ENCODE results near the gene PLSCR4. TPM values are rescaled to one million over a fixed set of nuclear protein-coding genes. Genes with fewer than 3 reads are reported as not detected.

PLSCR4 gene
- total and polyA plus RNA-seq, 2 of the 4 experiments (the other 2 are of a cell fraction), result 3.8 to 4.4 TPM

GRCh38 chr3:146203776-146204175 lies 47.1 kb downstream of the PLSCR4 start:
- in situ Hi-C loops (cut with MboI; ENCODE audit: low sequenced_read_pairs) (no loop called here), dilution Hi-C loops (cut with HindIII; ENCODE audit: low sequenced_read_pairs, unreplicated experiment) (no loop called here)
- TF ChIP-seq RCOR1 (IDR thresholded peaks at IDR 0.05; ENCODE audit: insufficient replicate concordance, low read length) (no peak), CTCF (conservative IDR thresholded peaks at IDR 0.05; ENCODE audit: low read depth, low read length) (no peak), MAFK (IDR thresholded peaks at IDR 0.05; ENCODE audit: low read depth, low read length) (no peak), FOS (IDR thresholded peaks at IDR 0.05; ENCODE audit: low read depth, low read length) (no peak), CEBPB (IDR thresholded peaks at IDR 0.05; ENCODE audit: low read depth, low read length) (no peak), BHLHE40 (IDR thresholded peaks at IDR 0.05; ENCODE audit: low read depth, low read length) (no peak), MXI1 (IDR thresholded peaks at IDR 0.05; ENCODE audit: borderline replicate concordance, low read depth, low read length) (no peak), SMC3 (IDR thresholded peaks at IDR 0.05; ENCODE audit: low read depth, low read length) (no peak), CHD1 (IDR thresholded peaks at IDR 0.05; ENCODE audit: low read depth, low read length) (no peak), USF2 (IDR thresholded peaks at IDR 0.05; ENCODE audit: low read depth, low read length) (no peak), MAZ (IDR thresholded peaks at IDR 0.05; ENCODE audit: borderline replicate concordance, low read depth, low read length) (no peak), NFE2L2 (IDR thresholded peaks at IDR 0.05; ENCODE audit: low read depth, low read length) (no peak), RAD21 (IDR thresholded peaks at IDR 0.05; ENCODE audit: low read length) (no peak)

More at GRCh38 chr3:146203776-146204175, 47.1 kb downstream of the PLSCR4 start:
- H2AK5ac ChIP-seq (ENCODE audit: low read depth, low read length), result no peak overlapping the region
- no peaks in the 10 kb centered on the region for H3K9me1 ChIP-seq (ENCODE audit: insufficient read depth, low read length)
- H3K56ac ChIP-seq (ENCODE audit: extremely low read depth, insufficient read depth, low read length), result no peak overlapping the region
- no TSS peak for BruUV-seq (replicated peaks)
- H3K23ac ChIP-seq (ENCODE audit: low read depth, low read length), result no peak overlapping the region
- intact Hi-C loops (cut with micrococcal nuclease), result no loop called here
- no peak overlapping the region for H3K4me2 ChIP-seq (ENCODE audit: low read depth, low read length)
- H3K9ac ChIP-seq (ENCODE audit: low read depth, low read length), result no peak overlapping the region
- no peak overlapping the region for H3K4ac ChIP-seq (ENCODE audit: low read depth, low read length)
- H3K36me3 ChIP-seq (ENCODE audit: control insufficient read depth, insufficient read depth, low read length), result peaks cover 3% of the 10 kb centered on the region; the same call in 1 of the 2 replicates
- no peak overlapping the region for H2BK15ac ChIP-seq (ENCODE audit: low read depth, low read length)
- no peaks in the 10 kb centered on the region for H3K79me1 ChIP-seq (ENCODE audit: low read depth in 1 of 2, low read length in 2 of 2)
- no peaks in the 10 kb centered on the region for H3K4me1 ChIP-seq (ENCODE audit: control insufficient read depth, insufficient read depth, low read length)
- no peak overlapping the region for H3K14ac ChIP-seq (replicated peaks; ENCODE audit: low read depth, low read length)
- no peaks in the 10 kb centered on the region for H4K20me1 ChIP-seq (ENCODE audit: insufficient read depth, low read length)
- ATAC-seq (ENCODE audit: low read depth) (no peak), DNase-seq (no peak)
- POLR2A ChIA-PET (ENCODE audit: unreplicated experiment), result no interaction called here
- H3K4me3 ChIP-seq (ENCODE audit: insufficient read depth, low read depth, low read length), result no peak overlapping the region
- H3K9me3 ChIP-seq (ENCODE audit: control insufficient read depth, insufficient read depth, low read length), result no peaks in the 10 kb centered on the region
- no peak overlapping the region for H3K18ac ChIP-seq (ENCODE audit: low read depth, low read length)
- no peaks in the 10 kb centered on the region for H3K27me3 ChIP-seq (ENCODE audit: control insufficient read depth, insufficient read depth, low read length)
- H4K91ac ChIP-seq (ENCODE audit: insufficient read depth, low read depth, low read length), result no peak overlapping the region
- no peak overlapping the region for H2BK5ac ChIP-seq (ENCODE audit: low read depth, low read length, poor library complexity, severe bottlenecking)
- no peak overlapping the region for H2BK120ac ChIP-seq (ENCODE audit: low read depth, low read length)
- H3K27ac ChIP-seq (ENCODE audit: insufficient read depth, low read length), result no peak overlapping the region
- no peak overlapping the region for H4K5ac ChIP-seq (ENCODE audit: low read depth, low read length)
- no peak overlapping the region for H2AK9ac ChIP-seq (replicated peaks; ENCODE audit: low read depth, low read length, poor library complexity)
- no peak overlapping the region for H2AFZ ChIP-seq (replicated peaks; ENCODE audit: low read length, poor library complexity)
- CTCF ChIA-PET, result interaction anchor here (0.7 kb wide), 1 partner anchor 14 kb away, joined by 3 read pairs; no protein-coding TSS in a partner anchor
- H4K8ac ChIP-seq (ENCODE audit: low read depth in 2 of 2, low read length in 2 of 2), result no peak overlapping the region
- no peak overlapping the region for H2BK20ac ChIP-seq (ENCODE audit: low read depth, low read length)
